ENCODE data around the gene CCNJ.

Gene CCNJ

DNA sequence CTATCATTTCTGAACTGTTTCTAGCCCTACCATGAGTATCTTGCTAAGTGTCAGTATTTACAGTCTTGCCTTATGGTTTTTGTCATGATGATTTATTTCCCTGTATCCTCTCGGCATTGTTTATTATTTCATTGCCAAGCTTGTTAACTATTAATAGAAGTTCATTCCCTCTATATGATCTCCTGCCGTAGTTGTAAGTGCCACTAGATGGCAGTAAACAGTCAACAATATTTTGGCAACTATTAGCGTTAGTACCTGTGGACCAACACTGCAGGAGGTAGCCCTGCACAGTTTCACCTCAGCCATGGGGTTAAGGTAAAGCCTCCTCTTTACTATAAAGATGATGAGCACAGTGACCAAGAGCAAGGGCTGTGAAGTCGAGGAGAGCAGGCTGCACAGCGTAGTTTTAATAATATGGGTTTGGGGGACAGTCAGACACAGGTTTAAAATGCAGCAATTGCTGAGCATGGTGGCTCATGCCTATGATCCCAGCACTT lies 26.1 kb upstream of the CCNJ start:
- no peak overlapping the region for H3K4me3 ChIP-seq (ENCODE audit: low read depth, low read length)
- no peak overlapping the region for H3K9ac ChIP-seq
- TF ChIP-seq, protein P1, sequence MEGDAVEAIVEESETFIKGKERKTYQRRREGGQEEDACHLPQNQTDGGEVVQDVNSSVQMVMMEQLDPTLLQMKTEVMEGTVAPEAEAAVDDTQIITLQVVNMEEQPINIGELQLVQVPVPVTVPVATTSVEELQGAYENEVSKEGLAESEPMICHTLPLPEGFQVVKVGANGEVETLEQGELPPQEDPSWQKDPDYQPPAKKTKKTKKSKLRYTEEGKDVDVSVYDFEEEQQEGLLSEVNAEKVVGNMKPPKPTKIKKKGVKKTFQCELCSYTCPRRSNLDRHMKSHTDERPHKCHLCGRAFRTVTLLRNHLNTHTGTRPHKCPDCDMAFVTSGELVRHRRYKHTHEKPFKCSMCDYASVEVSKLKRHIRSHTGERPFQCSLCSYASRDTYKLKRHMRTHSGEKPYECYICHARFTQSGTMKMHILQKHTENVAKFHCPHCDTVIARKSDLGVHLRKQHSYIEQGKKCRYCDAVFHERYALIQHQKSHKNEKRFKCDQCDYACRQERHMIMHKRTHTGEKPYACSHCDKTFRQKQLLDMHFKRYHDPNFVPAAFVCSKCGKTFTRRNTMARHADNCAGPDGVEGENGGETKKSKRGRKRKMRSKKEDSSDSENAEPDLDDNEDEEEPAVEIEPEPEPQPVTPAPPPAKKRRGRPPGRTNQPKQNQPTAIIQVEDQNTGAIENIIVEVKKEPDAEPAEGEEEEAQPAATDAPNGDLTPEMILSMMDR (IDR thresholded peaks at IDR 0.05), result peak; percentile 77
- no peaks in the 10 kb centered on the region for H3K79me2 ChIP-seq
- no peaks in the 10 kb centered on the region for H3K27me3 ChIP-seq (ENCODE audit: control insufficient read depth, insufficient read depth, low read length)
- no peaks in the 10 kb centered on the region for H3K36me3 ChIP-seq (ENCODE audit: control insufficient read depth, insufficient read depth, low read length)
- no peak overlapping the region for H3K27ac ChIP-seq
- H3K4me1 ChIP-seq, result no peaks in the 10 kb centered on the region
- H2AFZ ChIP-seq, result no peak overlapping the region
- H3K4me2 ChIP-seq (ENCODE audit: low read length), result no peak overlapping the region
- no peaks in the 10 kb centered on the region for H3K9me3 ChIP-seq (ENCODE audit: control insufficient read depth, low read length)

DNA sequence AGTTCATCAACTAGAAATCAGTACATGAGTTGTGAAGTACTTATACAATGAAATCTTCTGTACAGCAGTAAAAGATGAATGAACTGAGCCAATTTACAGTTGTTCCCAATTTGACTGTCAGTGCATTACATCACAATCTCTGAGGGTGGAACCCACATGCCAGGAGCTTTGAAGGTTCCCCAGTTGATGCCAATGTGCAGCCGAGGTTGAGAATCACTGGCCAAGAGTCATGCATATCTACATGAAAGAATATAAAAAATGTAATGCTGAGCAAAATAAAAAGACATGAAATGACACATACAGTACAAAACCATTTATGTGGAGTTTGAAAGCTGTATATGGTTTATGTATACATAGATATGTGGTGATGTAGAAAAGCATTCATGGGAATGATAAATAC lies 22.1 kb upstream of the CCNJ start:
- no peak overlapping the region for H3K4me2 ChIP-seq (ENCODE audit: low read length)
- no peaks in the 10 kb centered on the region for H3K36me3 ChIP-seq (ENCODE audit: control insufficient read depth, insufficient read depth, low read length)
- H3K9me3 ChIP-seq (ENCODE audit: control insufficient read depth, low read length), result no peaks in the 10 kb centered on the region

DNA sequence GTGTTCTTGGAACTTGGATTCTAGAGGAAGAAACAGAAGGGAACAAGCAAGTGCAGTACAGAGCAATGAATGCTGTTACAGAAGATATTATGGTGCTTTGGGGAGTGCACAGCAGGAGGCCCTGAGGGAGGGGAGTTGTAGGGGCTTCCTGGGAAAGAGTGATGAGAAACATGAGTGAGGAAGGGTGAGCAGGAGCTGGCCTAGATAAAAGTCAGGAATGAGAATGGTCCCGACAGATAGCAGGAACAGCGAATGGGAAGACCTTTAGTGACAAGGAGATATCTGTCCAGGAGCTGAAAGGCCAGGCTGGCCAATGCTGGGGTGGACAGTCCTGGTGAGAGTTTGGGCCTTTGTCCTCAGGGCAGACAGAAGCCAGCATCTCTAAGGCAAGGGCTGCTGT lies 20.6 kb upstream of the CCNJ start:
- Histone ChIP-seq H3K9me3 (ENCODE audit: control insufficient read depth, low read length) (no peaks in the 10 kb centered on the region), H3K27ac (no peak overlapping the region), H3K79me2 (no peaks in the 10 kb centered on the region), H3K4me2 (ENCODE audit: low read length) (no peak overlapping the region), H2AFZ (no peak overlapping the region), H3K4me3 (ENCODE audit: low read depth, low read length) (no peak overlapping the region), H3K4me1 (no peaks in the 10 kb centered on the region), H3K36me3 (ENCODE audit: control insufficient read depth, insufficient read depth, low read length) (no peaks in the 10 kb centered on the region), H3K9ac (no peak overlapping the region), H3K27me3 (ENCODE audit: control insufficient read depth, insufficient read depth, low read length) (no peaks in the 10 kb centered on the region)
- TF ChIP-seq, protein P1 (IDR thresholded peaks at IDR 0.05), result no peak

More for the DNA sequence above, 22.1 kb upstream of the CCNJ start:
- Histone ChIP-seq H2AFZ (no peak overlapping the region), H3K27me3 (ENCODE audit: control insufficient read depth, insufficient read depth, low read length) (no peaks in the 10 kb centered on the region), H3K4me1 (no peaks in the 10 kb centered on the region), H3K27ac (no peak overlapping the region), H3K9ac (no peak overlapping the region), H3K79me2 (no peaks in the 10 kb centered on the region), H3K4me3 (ENCODE audit: low read depth, low read length) (no peak overlapping the region)
- TF ChIP-seq, protein P1 (IDR thresholded peaks at IDR 0.05), result no peak

DNA sequence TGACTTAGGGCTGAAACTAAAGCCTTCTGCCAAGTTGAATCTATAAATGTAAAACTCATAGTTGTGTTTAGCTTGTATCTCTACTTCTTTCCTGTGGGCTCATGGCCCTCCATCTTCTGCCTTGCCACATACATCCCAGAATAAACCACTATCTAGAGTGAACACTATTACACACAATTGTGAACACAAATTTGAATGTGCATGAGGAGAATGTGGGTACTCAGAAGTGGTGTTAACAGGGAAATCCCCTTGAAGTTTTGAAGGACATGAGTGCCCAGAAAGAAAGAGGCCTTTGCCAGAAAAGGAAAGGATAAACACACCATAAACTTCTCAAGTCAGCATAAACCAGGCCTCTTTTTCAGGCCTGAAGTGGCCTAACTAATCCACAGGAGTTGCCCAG lies 20.2 kb upstream of the CCNJ start:
- H3K27me3 ChIP-seq (ENCODE audit: control insufficient read depth, insufficient read depth, low read length), result no peaks in the 10 kb centered on the region
- H3K36me3 ChIP-seq (ENCODE audit: control insufficient read depth, insufficient read depth, low read length), result no peaks in the 10 kb centered on the region
- no peaks in the 10 kb centered on the region for H3K4me1 ChIP-seq
- H3K9ac ChIP-seq, result no peak overlapping the region
- no peak overlapping the region for H3K4me3 ChIP-seq (ENCODE audit: low read depth, low read length)
- no peak overlapping the region for H3K27ac ChIP-seq
- H3K9me3 ChIP-seq (ENCODE audit: control insufficient read depth, low read length), result no peaks in the 10 kb centered on the region
- no peaks in the 10 kb centered on the region for H3K79me2 ChIP-seq
- TF ChIP-seq, protein P1 (IDR thresholded peaks at IDR 0.05), result no peak
- no peak overlapping the region for H3K4me2 ChIP-seq (ENCODE audit: low read length)
- no peak overlapping the region for H2AFZ ChIP-seq

DNA sequence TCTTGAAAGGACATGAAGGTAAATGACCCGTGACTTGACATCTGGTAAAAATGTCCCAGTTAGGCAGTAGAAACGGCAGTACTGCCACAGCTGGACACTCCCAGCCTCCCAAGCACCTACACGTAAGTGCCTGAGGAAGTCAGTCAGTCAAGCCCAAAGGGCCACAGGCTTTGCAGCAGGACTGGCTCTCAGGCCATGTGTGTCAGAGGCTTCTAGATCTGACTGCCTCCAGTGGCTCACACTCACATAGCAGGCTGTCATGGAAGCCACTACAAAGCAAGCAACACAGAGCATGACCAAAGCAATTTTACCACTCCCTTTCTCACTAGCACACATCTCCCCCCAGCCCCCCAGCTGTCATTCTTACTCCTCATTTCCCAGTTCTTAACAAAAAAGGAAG lies 17.8 kb upstream of the CCNJ start:
- TF ChIP-seq, protein P1 (IDR thresholded peaks at IDR 0.05), result no peak
- H3K4me2 ChIP-seq (ENCODE audit: low read length), result no peak overlapping the region
- no peak overlapping the region for H2AFZ ChIP-seq
- no peak overlapping the region for H3K27ac ChIP-seq
- no peaks in the 10 kb centered on the region for H3K79me2 ChIP-seq
- H3K4me3 ChIP-seq (ENCODE audit: low read depth, low read length), result no peak overlapping the region
- no peaks in the 10 kb centered on the region for H3K9me3 ChIP-seq (ENCODE audit: control insufficient read depth, low read length)
- H3K36me3 ChIP-seq (ENCODE audit: control insufficient read depth, insufficient read depth, low read length), result no peaks in the 10 kb centered on the region
- no peak overlapping the region for H3K9ac ChIP-seq
- no peaks in the 10 kb centered on the region for H3K27me3 ChIP-seq (ENCODE audit: control insufficient read depth, insufficient read depth, low read length)
- H3K4me1 ChIP-seq, result no peaks in the 10 kb centered on the region

All from parathyroid adenoma (tissue), 2 donors.